Measurements from ENCODE around the gene TBPL2.

DNA sequence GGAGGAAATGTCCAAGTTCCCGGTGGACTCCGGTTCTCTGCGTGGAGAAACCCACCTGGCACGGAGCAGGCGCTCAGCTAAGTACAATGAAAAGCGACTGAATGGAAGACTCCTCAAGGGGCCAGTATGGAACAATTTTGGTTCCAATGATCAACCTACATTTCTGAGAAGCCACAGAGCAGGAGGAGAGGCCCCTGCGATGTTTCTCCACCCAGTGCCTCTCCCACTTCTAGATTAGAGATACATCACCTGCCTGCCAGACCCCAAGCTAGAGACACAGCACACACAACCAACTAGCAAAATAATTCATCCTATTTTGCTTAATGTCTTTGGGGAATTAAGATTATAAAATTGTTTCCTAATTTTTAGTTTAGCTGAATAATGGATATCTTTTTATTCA, 67.6 kb downstream of the TBPL2 start:
- TF ChIP-seq, protein P1, sequence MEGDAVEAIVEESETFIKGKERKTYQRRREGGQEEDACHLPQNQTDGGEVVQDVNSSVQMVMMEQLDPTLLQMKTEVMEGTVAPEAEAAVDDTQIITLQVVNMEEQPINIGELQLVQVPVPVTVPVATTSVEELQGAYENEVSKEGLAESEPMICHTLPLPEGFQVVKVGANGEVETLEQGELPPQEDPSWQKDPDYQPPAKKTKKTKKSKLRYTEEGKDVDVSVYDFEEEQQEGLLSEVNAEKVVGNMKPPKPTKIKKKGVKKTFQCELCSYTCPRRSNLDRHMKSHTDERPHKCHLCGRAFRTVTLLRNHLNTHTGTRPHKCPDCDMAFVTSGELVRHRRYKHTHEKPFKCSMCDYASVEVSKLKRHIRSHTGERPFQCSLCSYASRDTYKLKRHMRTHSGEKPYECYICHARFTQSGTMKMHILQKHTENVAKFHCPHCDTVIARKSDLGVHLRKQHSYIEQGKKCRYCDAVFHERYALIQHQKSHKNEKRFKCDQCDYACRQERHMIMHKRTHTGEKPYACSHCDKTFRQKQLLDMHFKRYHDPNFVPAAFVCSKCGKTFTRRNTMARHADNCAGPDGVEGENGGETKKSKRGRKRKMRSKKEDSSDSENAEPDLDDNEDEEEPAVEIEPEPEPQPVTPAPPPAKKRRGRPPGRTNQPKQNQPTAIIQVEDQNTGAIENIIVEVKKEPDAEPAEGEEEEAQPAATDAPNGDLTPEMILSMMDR (IDR thresholded peaks at IDR 0.05; ENCODE audit: low read depth, low read length, poor library complexity, severe bottlenecking), result no peak
- TF ChIP-seq EZH2phosphoT487 (IDR thresholded peaks at IDR 0.05; ENCODE audit: borderline replicate concordance, low read length), result no peak
